HEK293 (cell line): Measurements from ENCODE around the gene KCNK2.

Source experiments
- CTCF ChIA-PET: fragments of 350-600 bp; formaldehyde crosslinking; extraction: SDS; loops from one replicate; lab custom pipeline; 2021; ENCODE audit warnings: antibody characterized with exemption; lab: Yijun Ruan, JAX
- POLR2A ChIA-PET: fragments of 300-600 bp; formaldehyde crosslinking; extraction: SDS; loops from one replicate; lab custom pipeline; 2020; ENCODE audit warnings: antibody characterized with exemption, inconsistent platforms; lab: Yijun Ruan, JAX
- H3K27ac ChIP-seq: fragments of 200-500 bp; sonication (Bioruptor generic); 2 replicates; pipeline ENCODE4 v1.5.1; 2014; ENCODE audit warnings: low read depth, low read length, control low read depth, inconsistent platforms; ENCODE audit errors: extremely low read depth
- H3K36me3 ChIP-seq, 2 experiments: fragments of 200-500 bp in 1 of 2; sonication (Bioruptor generic) in 1 of 2; 1 replicate in 1 of 2; 2 replicates in 1 of 2; pipeline ENCODE4 v1.5.1; 2014 to 2017; ENCODE audit warnings: inconsistent platforms in 2 of 2, low read length in 2 of 2; ENCODE audit not compliant: control insufficient read depth in 2 of 2, insufficient read depth in 1 of 2
- H3K4me1 ChIP-seq: fragments of 200-500 bp; sonication (Bioruptor generic); 2 replicates; pipeline ENCODE4 v1.5.1; 2014; ENCODE audit warnings: mild to moderate bottlenecking, low read length, inconsistent platforms; ENCODE audit not compliant: control insufficient read depth, insufficient read depth
- H3K4me3 ChIP-seq: 2 replicates; pipeline ENCODE4 v1.5.1; 2011; ENCODE audit warnings: low read depth, mild to moderate bottlenecking, control low read depth, low read length, moderate library complexity
- H3K9me3 ChIP-seq: fragments of 200-500 bp; sonication (Bioruptor generic); 2 replicates; pipeline ENCODE4 v1.5.1; 2014; ENCODE audit warnings: low read depth, low read length, inconsistent platforms; ENCODE audit not compliant: control insufficient read depth, insufficient read depth
- GLI4 ChIP-seq: fragments of 450-650 bp; formaldehyde crosslinking; IDR thresholded peaks from 2 replicates; pipeline ENCODE4 v1.5.1; 2016; ENCODE audit warnings: missing biosample characterization, missing genetic modification characterization
- GLIS1 ChIP-seq: fragments of 450-650 bp; formaldehyde crosslinking; IDR thresholded peaks from 2 replicates; pipeline ENCODE4 v1.5.1; 2016; ENCODE audit warnings: missing biosample characterization, missing genetic modification characterization
- HOXC10 ChIP-seq: sonication (generic); formaldehyde crosslinking; IDR thresholded peaks from 2 replicates; pipeline ENCODE4 v1.8.1; 2023; ENCODE audit warnings: mild to moderate bottlenecking, missing genetic modification reagents
- IKZF3 ChIP-seq: fragments of 450-650 bp; IDR thresholded peaks from 2 replicates; pipeline ENCODE4 v1.5.0; 2018; ENCODE audit warnings: missing biosample characterization, mild to moderate bottlenecking, missing genetic modification characterization, moderate library complexity
- KLF1 ChIP-seq: fragments of 450-650 bp; formaldehyde crosslinking; IDR thresholded peaks from 2 replicates; pipeline ENCODE4 v1.5.1; 2016; ENCODE audit warnings: missing biosample characterization, missing genetic modification characterization
- KLF16 ChIP-seq: fragments of 450-650 bp; formaldehyde crosslinking; IDR thresholded peaks from 2 replicates; pipeline ENCODE4 v1.5.1; 2017; ENCODE audit warnings: missing biosample characterization, missing genetic modification characterization
- SALL2 ChIP-seq: fragments of 450-650 bp; formaldehyde crosslinking; IDR thresholded peaks from 2 replicates; pipeline ENCODE4 v1.5.0; 2017; ENCODE audit warnings: missing biosample characterization, mild to moderate bottlenecking, missing genetic modification characterization, borderline replicate concordance
- ZNF184 ChIP-seq: fragments of 450-650 bp; IDR thresholded peaks from 2 replicates; pipeline ENCODE4 v1.5.1; 2018; ENCODE audit warnings: missing biosample characterization, mild to moderate bottlenecking, missing genetic modification characterization
- ZNF202 ChIP-seq: fragments of 450-650 bp; formaldehyde crosslinking; IDR thresholded peaks from 2 replicates; pipeline ENCODE4 v1.5.1; 2016; ENCODE audit warnings: missing biosample characterization, missing genetic modification characterization, borderline replicate concordance
- ZNF211 ChIP-seq: fragments of 450-650 bp; formaldehyde crosslinking; IDR thresholded peaks from 2 replicates; pipeline ENCODE4 v1.5.1; 2016; ENCODE audit warnings: low read depth, missing biosample characterization, missing genetic modification characterization
- ZNF248 ChIP-seq: fragments of 450-650 bp; formaldehyde crosslinking; IDR thresholded peaks from 2 replicates; pipeline ENCODE4 v1.5.1; 2017; ENCODE audit warnings: missing biosample characterization, missing genetic modification characterization
- ZNF341 ChIP-seq: fragments of 450-650 bp; formaldehyde crosslinking; IDR thresholded peaks from 2 replicates; pipeline ENCODE4; 2016; ENCODE audit warnings: low read depth, missing biosample characterization, missing genetic modification characterization
- ZNF366 ChIP-seq: fragments of 450-650 bp; formaldehyde crosslinking; conservative IDR thresholded peaks from 2 replicates; pipeline ENCODE4 v1.5.1; 2016; ENCODE audit warnings: missing biosample characterization, missing genetic modification characterization
- ZNF48 ChIP-seq: fragments of 450-650 bp; formaldehyde crosslinking; IDR thresholded peaks from 2 replicates; pipeline ENCODE4 v1.5.1; 2016; ENCODE audit warnings: missing biosample characterization, missing genetic modification characterization
- ZNF560 ChIP-seq: fragments of 450-650 bp; formaldehyde crosslinking; IDR thresholded peaks from 2 replicates; pipeline ENCODE4 v1.5.1; 2017; ENCODE audit warnings: missing biosample characterization, missing genetic modification characterization, borderline replicate concordance
- ZNF707 ChIP-seq: fragments of 450-650 bp; formaldehyde crosslinking; IDR thresholded peaks from 2 replicates; pipeline ENCODE4 v1.5.1; 2016; ENCODE audit warnings: missing biosample characterization, missing genetic modification characterization
- ZNF747 ChIP-seq: fragments of 450-650 bp; formaldehyde crosslinking; IDR thresholded peaks from 2 replicates; pipeline ENCODE4 v1.5.1; 2016; ENCODE audit warnings: missing biosample characterization, missing genetic modification characterization
- ZNF76 ChIP-seq: fragments of 450-650 bp; formaldehyde crosslinking; IDR thresholded peaks from 2 replicates; pipeline ENCODE4; 2016; ENCODE audit warnings: low read depth, missing biosample characterization, missing genetic modification characterization, borderline replicate concordance
- ZNF768 ChIP-seq: fragments of 450-650 bp; formaldehyde crosslinking; IDR thresholded peaks from 2 replicates; pipeline ENCODE4 v1.5.1; 2018; ENCODE audit warnings: missing biosample characterization, mild to moderate bottlenecking, missing genetic modification characterization
- ZNF777 ChIP-seq: fragments of 450-650 bp; formaldehyde crosslinking; IDR thresholded peaks from 2 replicates; pipeline ENCODE4 v1.5.1; 2017; ENCODE audit warnings: missing biosample characterization, missing genetic modification characterization, borderline replicate concordance
- ZSCAN30 ChIP-seq: fragments of 450-650 bp; IDR thresholded peaks from 2 replicates; pipeline ENCODE4 v1.5.1; 2018; ENCODE audit warnings: missing biosample characterization, mild to moderate bottlenecking, missing genetic modification characterization, moderate library complexity
- ZXDB ChIP-seq: fragments of 450-650 bp; formaldehyde crosslinking; IDR thresholded peaks from 2 replicates; pipeline ENCODE4 v1.5.1; 2016; ENCODE audit warnings: missing biosample characterization, missing genetic modification characterization
- TF ChIP-seq, protein P1 (sequence below): sonication (generic); formaldehyde crosslinking; IDR thresholded peaks from 2 replicates; pipeline ENCODE4 v1.8.1; 2022; ENCODE audit warnings: mild to moderate bottlenecking, moderate library complexity, missing genetic modification reagents
- TF ChIP-seq, protein P2 (sequence below): fragments of 450-650 bp; formaldehyde crosslinking; IDR thresholded peaks from 2 replicates; pipeline ENCODE4 v1.5.1; 2016; ENCODE audit warnings: missing biosample characterization, missing genetic modification characterization
- TF ChIP-seq, protein P3 (sequence below): fragments of 450-650 bp; formaldehyde crosslinking; IDR thresholded peaks from 2 replicates; pipeline ENCODE4 v1.5.1; 2017; ENCODE audit warnings: missing biosample characterization, missing genetic modification characterization
- TF ChIP-seq, protein P4 (sequence below): fragments of 450-650 bp; formaldehyde crosslinking; IDR thresholded peaks from 2 replicates; pipeline ENCODE4 v1.5.1; 2016; ENCODE audit warnings: missing biosample characterization, missing genetic modification characterization
- TF ChIP-seq, protein P5 (sequence below): fragments of 450-650 bp; formaldehyde crosslinking; optimal IDR thresholded peaks from 2 replicates; pipeline ENCODE3; 2016; ENCODE audit warnings: missing biosample characterization, mild to moderate bottlenecking, missing genetic modification characterization
- TF ChIP-seq, protein P6 (sequence below): fragments of 450-650 bp; formaldehyde crosslinking; IDR thresholded peaks from 2 replicates; pipeline ENCODE4 v1.5.1; 2016; ENCODE audit warnings: missing biosample characterization, missing genetic modification characterization

Gene KCNK2

DNA sequence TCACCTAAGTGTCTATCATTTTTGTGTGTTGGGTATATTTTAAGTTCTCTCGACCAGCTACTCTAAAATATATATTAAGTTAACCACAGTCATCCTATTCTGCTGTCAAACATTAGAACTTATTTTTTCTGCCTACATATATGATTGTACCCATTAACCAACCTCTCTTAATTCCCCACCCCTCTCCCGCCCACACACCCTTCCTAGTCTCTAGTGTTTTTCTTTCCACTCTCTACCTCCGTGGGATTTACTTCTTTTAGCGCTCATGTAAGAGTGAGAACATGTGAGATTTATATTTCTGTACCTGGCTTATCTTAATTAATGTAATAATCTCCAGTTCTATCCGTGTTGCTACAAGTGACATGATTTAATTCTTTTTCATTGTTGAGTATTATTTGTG is 26.6 kb downstream of the KCNK2 start:
- TF ChIP-seq ZNF76 (no peak), IKZF3 (tag by site-specific recombination) (no peak), ZNF248 (tag by site-specific recombination) (no peak), GLI4 (no peak), ZNF747 (tag by site-specific recombination) (no peak), ZNF48 (tag by site-specific recombination) (no peak), ZSCAN30 (no peak), ZNF768 (tag by site-specific recombination) (no peak), ZNF707 (no peak), ZNF184 (no peak), ZNF560 (tag by site-specific recombination) (no peak), SALL2 (tag by site-specific recombination) (no peak), ZXDB (tag by site-specific recombination) (no peak), KLF1 (no peak)
- TF ChIP-seq, protein P1, sequence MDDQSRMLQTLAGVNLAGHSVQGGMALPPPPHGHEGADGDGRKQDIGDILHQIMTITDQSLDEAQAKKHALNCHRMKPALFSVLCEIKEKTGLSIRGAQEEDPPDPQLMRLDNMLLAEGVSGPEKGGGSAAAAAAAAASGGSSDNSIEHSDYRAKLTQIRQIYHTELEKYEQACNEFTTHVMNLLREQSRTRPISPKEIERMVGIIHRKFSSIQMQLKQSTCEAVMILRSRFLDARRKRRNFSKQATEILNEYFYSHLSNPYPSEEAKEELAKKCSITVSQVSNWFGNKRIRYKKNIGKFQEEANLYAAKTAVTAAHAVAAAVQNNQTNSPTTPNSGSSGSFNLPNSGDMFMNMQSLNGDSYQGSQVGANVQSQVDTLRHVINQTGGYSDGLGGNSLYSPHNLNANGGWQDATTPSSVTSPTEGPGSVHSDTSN (CRISPR knock-in tag) = no peak
- TF ChIP-seq, protein P2, sequence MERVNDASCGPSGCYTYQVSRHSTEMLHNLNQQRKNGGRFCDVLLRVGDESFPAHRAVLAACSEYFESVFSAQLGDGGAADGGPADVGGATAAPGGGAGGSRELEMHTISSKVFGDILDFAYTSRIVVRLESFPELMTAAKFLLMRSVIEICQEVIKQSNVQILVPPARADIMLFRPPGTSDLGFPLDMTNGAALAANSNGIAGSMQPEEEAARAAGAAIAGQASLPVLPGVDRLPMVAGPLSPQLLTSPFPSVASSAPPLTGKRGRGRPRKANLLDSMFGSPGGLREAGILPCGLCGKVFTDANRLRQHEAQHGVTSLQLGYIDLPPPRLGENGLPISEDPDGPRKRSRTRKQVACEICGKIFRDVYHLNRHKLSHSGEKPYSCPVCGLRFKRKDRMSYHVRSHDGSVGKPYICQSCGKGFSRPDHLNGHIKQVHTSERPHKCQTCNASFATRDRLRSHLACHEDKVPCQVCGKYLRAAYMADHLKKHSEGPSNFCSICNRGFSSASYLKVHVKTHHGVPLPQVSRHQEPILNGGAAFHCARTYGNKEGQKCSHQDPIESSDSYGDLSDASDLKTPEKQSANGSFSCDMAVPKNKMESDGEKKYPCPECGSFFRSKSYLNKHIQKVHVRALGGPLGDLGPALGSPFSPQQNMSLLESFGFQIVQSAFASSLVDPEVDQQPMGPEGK = no peak
- TF ChIP-seq, protein P3, sequence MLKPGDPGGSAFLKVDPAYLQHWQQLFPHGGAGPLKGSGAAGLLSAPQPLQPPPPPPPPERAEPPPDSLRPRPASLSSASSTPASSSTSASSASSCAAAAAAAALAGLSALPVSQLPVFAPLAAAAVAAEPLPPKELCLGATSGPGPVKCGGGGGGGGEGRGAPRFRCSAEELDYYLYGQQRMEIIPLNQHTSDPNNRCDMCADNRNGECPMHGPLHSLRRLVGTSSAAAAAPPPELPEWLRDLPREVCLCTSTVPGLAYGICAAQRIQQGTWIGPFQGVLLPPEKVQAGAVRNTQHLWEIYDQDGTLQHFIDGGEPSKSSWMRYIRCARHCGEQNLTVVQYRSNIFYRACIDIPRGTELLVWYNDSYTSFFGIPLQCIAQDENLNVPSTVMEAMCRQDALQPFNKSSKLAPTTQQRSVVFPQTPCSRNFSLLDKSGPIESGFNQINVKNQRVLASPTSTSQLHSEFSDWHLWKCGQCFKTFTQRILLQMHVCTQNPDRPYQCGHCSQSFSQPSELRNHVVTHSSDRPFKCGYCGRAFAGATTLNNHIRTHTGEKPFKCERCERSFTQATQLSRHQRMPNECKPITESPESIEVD (tag by site-specific recombination) = no peak
- TF ChIP-seq, all 188 proteins: peak for 0
- Histone ChIP-seq H3K36me3 (no peaks in the 10 kb centered on the region), H3K4me3 (no peak overlapping the region), H3K27ac (no peak overlapping the region), H3K9me3 (no peaks in the 10 kb centered on the region), H3K4me1 (no peaks in the 10 kb centered on the region)
- POLR2A ChIA-PET = no interaction called here
- CTCF ChIA-PET = no interaction called here

DNA sequence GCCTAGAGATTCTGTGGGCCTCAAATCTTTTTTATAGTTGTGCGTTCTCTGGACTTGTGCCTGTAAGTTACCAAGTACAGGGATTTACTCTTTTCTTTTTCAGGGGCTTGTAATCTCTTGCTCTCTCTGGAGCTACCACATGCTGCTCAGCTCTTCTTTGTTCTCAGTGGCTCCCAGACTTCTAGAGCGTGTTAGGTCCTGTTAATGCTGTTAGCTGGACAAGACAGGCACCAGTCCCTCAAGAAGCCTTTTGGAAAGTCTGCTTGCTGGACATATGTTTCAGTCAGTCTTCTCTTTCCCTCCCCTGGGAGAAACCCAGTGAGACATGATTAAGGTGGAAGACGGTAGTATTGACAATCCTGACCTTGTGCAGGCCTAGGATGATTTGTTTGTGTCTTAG is 29.4 kb downstream of the KCNK2 start:
- POLR2A ChIA-PET = interaction anchor here (0.5 kb wide), 1 partner anchor 458 kb away, joined by 3 read pairs; no protein-coding TSS in a partner anchor
- H3K4me3 ChIP-seq = no peak overlapping the region
- no peaks in the 10 kb centered on the region for H3K9me3 ChIP-seq
- CTCF ChIA-PET = no interaction called here
- no peaks in the 10 kb centered on the region for H3K36me3 ChIP-seq
- H3K27ac ChIP-seq = no peak overlapping the region
- no peaks in the 10 kb centered on the region for H3K4me1 ChIP-seq
- no peak for TF ChIP-seq KLF16
- TF ChIP-seq, protein P4, sequence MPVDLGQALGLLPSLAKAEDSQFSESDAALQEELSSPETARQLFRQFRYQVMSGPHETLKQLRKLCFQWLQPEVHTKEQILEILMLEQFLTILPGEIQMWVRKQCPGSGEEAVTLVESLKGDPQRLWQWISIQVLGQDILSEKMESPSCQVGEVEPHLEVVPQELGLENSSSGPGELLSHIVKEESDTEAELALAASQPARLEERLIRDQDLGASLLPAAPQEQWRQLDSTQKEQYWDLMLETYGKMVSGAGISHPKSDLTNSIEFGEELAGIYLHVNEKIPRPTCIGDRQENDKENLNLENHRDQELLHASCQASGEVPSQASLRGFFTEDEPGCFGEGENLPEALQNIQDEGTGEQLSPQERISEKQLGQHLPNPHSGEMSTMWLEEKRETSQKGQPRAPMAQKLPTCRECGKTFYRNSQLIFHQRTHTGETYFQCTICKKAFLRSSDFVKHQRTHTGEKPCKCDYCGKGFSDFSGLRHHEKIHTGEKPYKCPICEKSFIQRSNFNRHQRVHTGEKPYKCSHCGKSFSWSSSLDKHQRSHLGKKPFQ = no peak
- TF ChIP-seq, protein P5, sequence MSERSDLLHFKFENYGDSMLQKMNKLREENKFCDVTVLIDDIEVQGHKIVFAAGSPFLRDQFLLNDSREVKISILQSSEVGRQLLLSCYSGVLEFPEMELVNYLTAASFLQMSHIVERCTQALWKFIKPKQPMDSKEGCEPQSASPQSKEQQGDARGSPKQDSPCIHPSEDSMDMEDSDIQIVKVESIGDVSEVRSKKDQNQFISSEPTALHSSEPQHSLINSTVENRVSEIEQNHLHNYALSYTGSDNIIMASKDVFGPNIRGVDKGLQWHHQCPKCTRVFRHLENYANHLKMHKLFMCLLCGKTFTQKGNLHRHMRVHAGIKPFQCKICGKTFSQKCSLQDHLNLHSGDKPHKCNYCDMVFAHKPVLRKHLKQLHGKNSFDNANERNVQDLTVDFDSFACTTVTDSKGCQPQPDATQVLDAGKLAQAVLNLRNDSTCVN = no peak
- no peak for TF ChIP-seq ZNF366
- no peak for TF ChIP-seq ZNF777 (tag by site-specific recombination)
- no peak for TF ChIP-seq ZNF768 (tag by site-specific recombination)
- TF ChIP-seq HOXC10 = no peak
- TF ChIP-seq ZNF341 (tag by site-specific recombination) = no peak
- no peak for TF ChIP-seq GLIS1 (tag by site-specific recombination)
- TF ChIP-seq ZNF202 (tag by site-specific recombination) = no peak
- TF ChIP-seq ZNF211 = no peak
- TF ChIP-seq, protein P6, sequence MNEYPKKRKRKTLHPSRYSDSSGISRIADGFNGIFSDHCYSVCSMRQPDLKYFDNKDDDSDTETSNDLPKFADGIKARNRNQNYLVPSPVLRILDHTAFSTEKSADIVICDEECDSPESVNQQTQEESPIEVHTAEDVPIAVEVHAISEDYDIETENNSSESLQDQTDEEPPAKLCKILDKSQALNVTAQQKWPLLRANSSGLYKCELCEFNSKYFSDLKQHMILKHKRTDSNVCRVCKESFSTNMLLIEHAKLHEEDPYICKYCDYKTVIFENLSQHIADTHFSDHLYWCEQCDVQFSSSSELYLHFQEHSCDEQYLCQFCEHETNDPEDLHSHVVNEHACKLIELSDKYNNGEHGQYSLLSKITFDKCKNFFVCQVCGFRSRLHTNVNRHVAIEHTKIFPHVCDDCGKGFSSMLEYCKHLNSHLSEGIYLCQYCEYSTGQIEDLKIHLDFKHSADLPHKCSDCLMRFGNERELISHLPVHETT = no peak
